ENCODE results near the gene CCDC178.
"Not testable (repeated sequence)": the region's sequence is repeated elsewhere in the genome, so short reads cannot be mapped to it uniquely, and the experiment has no call there.

CCDC178 gene

GRCh38 chr18:33350256-33350655 lies 90.3 kb downstream of the CCDC178 start:
- no peak for DNase-seq

GRCh38 chr18:33339733-33340132 lies 100.8 kb downstream of the CCDC178 start:
- DNase-seq, result not testable (repeated sequence)

DNA sequence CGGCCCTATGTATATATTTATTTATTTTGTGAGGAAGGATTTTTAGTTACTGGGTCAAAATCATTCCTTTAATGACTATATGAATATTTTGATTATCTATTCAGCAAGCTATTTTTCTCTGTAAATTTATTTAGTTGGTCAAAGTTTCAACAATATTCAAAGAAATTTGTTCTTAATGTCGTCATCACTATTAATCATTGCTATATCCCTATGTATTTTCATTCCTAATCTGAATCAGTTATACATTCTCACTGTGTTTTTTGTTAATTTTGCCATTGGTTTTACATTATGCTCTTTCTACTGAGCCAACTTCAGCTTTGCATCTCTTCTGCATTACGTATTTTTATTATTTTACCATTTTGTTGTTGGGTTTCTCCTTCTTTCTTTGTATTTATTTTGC lies 105.7 kb downstream of the CCDC178 start:
- DNase-seq, result no peak

GRCh38 chr18:33330711-33331110 lies 109.8 kb downstream of the CCDC178 start:
- no peak for DNase-seq

- no peak for DNase-seq
Observed at GRCh38 chr18:33326975-33327374, 113.5 kb downstream of the CCDC178 start.

DNA sequence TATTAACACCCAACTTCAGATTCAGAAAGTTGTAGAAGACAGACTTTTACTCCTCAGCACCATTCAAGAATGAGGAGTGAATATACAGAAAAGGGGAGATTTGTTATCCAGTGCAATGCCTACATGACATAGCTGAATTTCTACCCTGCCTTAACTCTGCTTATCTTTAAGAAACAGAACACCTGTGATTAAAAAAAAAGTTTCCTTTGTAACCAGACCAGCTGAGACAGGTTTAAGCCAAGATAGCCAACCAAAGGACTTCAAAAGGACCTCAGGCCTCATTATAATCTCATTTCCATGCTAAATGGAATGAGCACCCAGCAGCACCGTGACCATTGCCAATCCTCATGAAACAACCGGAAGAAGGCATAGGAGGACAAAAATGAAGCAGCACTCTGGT lies 122.9 kb downstream of the CCDC178 start:
- DNase-seq, result no peak

DNA sequence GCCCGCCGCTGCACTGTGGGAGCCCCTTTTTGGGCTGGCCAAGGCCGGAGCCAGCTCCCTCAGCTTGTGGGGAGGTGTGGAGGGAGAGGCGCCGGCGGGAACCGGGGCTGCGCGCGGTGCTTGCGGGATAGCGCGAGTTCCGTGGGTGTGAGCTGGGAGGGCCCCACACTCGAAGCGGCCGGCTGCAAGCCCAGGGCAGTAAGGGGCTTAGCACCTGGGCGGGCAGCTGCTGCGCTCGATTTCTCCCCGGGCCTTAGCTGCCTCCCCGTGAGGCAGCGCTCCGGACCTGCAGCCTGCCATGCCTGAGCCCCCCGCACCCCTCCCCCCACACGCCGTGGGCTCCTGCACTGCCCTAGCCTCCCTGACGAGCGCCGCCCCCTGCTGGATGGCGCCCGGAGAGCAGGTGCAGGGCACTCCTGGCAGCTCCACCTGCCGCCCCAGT lies 124.4 kb downstream of the CCDC178 start:
- no peak for DNase-seq

GRCh38 chr18:33307520-33307919 lies 133.0 kb downstream of the CCDC178 start:
- DNase-seq, result no peak

- DNase-seq, result no peak
Observed at GRCh38 chr18:33304277-33304676, 136.2 kb downstream of the CCDC178 start.

DNA sequence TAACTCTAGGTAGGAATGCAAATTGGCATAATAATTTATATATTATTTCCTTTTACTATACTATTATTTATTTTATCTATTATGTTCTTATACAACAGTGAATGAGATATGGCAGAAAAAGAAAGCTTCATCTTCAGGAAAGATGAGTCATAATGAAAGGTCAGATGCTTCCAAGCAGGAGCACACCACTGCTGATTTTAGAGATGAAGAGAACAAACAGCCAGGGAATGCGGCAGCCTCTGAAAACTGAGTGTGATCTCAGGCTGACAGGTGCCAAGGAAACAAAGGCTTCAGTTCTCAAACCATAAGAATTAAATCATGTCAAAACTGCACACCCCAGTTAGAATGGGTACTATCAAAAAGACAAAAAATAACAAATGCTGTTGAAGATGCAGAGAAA lies 149.0 kb downstream of the CCDC178 start:
- no peak for DNase-seq

DNA sequence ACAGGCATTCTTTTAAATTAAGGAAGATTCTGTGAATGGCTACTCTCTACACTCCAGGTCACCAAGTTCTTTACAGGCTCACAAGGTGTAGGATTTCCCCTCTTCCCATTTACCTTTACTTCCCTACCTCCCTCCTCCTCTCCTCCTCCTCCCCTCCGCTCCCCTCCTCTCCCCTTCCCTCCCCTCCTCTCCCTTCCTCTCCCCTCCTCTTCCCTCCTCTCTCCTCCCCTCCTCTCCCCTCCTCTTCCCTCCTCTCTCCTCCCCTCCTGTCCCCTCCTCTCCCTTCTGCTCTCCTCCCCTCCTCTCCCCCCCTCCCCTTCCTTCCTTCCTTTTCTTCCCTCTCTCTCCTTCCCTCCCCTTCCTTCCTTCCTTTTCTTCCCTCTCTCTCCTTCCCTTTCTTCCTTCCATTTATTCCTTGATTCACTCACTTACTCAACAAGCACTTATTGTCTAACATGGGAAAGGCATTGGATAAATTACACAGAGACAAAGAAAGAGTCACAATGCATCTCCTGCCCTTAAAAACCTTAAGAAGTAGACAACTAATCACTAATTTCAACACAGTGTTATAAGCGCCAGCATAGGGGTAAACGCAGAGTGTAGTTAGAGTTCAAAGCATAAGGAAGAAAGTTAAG lies 152.3 kb downstream of the CCDC178 start:
- no peak for DNase-seq

DNA sequence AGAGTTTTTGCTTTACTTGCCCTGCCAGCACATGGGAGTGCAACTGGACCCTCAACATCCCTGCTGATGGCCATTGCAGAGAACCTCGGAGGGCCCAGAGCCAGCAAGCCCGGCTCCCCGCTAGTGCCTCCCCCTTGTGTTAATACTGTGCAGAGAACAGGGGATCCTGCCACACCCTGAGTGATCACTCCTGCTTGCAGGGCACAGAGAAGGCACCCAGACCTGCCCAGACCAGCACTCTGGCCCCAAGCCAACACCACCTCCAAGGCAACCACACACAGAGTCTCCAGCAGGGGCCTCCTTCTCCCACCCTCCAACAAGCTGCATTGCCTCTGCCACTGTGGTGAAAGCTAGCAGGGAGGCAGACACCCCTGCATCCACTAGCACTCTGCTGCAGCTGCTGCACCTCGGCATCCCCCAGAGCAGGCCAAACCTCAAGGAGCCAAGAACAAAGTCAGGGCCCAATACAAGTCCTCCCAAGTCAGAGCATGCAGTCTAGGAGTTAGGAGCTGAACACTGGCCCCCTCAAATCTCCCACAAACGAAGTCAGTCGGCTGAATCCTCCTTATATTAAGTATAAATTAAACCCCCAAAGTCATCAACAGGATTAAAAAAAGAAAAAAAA lies 157.7 kb downstream of the CCDC178 start:
- DNase-seq, result no peak

DNA sequence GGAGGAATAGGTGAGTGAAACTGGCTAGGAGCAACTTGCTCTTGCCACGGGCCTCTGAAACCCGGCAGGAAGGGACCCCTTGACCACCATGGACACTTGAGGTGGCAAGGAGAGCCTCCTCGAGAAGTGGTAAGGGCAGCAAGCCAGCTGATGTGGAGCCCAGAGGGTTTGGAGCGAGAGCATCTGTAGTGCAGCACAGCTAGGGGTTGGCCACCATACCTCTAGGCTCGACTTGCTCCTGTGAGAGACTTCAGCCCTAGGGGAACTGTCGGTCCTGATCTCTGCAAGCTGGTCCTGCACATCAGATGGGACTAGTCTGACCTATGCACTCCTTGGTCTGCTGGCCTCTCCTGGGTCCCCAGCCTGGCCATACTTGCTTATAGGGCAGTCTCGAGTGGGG lies 158.4 kb downstream of the CCDC178 start:
- DNase-seq, result no peak

DNA sequence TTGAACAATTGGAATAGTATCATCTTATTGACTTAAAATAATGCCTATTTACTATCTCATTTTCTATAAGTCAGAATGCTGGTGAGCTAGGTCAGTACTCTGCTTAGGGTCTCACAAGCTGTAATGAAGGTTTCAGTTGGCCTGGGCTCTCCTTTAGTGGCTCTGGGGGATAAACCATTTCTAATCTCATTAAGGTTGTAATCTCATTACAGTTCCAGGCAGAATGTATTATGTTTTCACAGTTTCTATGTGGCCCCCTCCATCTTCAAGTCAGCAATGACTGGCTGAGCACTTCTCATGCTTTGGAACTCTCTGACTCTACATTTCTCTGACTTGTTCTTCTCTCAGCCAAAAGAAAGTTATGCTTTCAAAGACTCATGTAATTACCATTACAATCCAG lies 163.1 kb downstream of the CCDC178 start:
- DNase-seq, result no peak

GRCh38 chr18:33275843-33276242 lies 164.7 kb downstream of the CCDC178 start:
- DNase-seq, result no peak

- DNase-seq, result no peak
Observed at GRCh38 chr18:33270297-33270696, 170.2 kb downstream of the CCDC178 start.

DNA sequence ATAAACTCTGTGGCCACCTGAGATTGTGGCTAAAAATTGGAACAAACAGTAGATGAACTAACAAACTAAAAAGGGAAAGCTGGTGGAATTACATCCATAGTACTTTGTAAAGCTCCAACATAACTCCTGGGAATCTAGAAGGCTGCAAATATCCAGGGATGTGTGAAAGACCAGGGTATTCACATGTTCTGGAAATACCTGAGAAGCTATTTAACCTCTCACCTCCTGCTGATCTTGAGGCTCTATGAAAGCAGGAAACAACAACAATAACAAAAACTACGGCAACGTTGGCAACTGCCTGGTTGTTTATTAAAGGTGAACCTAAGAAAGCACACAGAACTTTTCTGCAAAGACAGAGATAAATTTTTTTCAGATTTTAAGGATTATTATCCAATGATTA lies 171.3 kb downstream of the CCDC178 start:
- DNase-seq, result no peak

DNA sequence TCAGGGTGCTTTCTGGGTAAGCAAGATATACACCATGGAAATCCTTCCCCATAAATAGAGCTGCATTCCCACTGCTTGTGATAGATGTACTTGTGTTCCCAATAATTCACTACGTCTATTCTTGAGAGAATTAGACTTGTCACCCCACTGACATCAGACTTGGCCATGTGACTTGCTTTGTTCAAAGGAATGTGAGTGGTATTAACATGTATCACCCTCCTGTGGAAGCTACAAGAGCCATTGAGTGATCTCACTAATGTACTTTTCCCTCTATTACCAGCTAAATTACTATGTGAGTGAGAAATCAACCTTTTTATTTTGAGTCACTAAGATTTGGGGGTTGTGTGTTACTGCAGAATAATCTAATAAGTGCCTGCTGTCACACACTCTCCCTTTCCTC lies 176.0 kb downstream of the CCDC178 start:
- DNase-seq, result no peak

- DNase-seq, result no peak
Observed at GRCh38 chr18:33239298-33239697, 201.2 kb downstream of the CCDC178 start.

DNA sequence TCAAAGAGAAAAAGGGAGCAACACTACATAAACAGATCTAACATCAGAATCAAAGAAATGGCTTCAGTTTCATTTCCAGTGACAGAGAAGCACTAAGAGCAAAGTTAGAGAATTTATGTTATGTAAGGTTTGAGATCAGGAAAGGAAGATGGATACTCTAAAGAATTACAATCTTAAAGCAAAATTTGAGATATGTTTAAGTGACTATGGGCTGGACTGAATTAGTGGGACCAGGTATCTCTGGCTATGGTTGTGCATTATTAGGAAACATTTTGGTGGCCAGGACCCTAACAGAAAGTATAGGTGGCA lies 208.2 kb downstream of the CCDC178 start:
- DNase-seq, result no peak

DNA sequence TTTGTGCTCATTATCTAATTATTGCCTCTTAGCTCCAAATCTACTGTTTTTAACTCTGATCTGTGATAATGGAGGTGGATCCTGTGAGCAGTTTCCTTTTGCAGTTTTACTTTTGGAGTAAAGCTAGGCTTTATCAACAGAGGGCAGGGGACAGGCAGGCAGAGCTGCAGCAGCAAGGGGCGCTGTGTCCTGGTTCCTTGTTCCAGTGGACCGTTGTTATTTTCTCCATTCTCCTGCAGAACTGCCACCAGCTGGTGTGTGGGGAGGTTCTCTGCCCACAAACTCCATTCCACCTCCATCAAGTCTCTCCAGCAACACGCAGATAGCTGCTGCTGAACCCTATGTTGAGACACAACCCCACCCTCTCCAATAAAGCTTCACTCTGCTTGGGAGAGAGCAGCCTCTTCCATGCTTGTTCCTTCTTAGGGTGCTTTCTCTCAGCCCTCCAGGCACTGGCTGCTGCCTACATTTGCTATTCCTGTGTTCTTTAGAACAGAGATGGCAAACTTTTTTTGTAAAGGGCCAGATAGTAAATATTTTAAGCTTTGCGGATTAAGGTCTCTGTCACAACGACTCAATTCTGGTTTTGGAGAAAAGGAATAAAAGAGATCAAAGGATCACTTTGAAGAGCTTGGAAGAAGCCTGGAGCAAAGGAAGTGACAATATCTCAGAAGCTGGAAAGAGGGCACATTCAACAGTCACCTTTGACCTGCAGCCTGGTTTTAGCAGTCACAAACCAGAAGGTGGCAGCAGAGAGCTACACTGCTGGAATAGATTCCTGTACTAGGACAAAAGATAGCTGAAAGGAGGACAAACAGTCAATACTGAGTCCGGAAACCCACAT lies 208.8 kb downstream of the CCDC178 start:
- DNase-seq, result peak; percentile 38

GRCh38 chr18:33212363-33212762 lies 228.2 kb downstream of the CCDC178 start:
- DNase-seq, result no peak

GRCh38 chr18:33210575-33211189 lies 229.8 kb downstream of the CCDC178 start:
- DNase-seq, result no peak

GRCh38 chr18:33205777-33206176 lies 234.7 kb downstream of the CCDC178 start:
- no peak for DNase-seq
